Measurements from ENCODE around the gene SWT1. TPM values are rescaled to one million over a fixed set of nuclear protein-coding genes. Genes with fewer than 3 reads are reported as not detected.
"Not testable (repeated sequence)": the region's sequence is repeated elsewhere in the genome, so short reads cannot be mapped to it uniquely, and the experiment has no call there.

Gene SWT1
- total RNA-seq, 1 donor from 2014 or later = 11.5 TPM

GRCh38 chr1:185166106-185166505, 9.1 kb downstream of the SWT1 start:
- Mint-ChIP-seq H3K4me1 (ENCODE audit: unreplicated experiment) (peaks cover 19% of the 10 kb centered on the region), H3K27ac (ENCODE audit: unreplicated experiment) (peak overlapping the region; percentile 94), H3K4me3 (ENCODE audit: unreplicated experiment) (peak overlapping the region; percentile 9), H3K36me3 (ENCODE audit: low read depth, unreplicated experiment) (peaks cover 7% of the 10 kb centered on the region), H3K27me3 (ENCODE audit: unreplicated experiment) (no peaks in the 10 kb centered on the region), H3K9me3 (ENCODE audit: unreplicated experiment) (no peaks in the 10 kb centered on the region)
- DNase-seq (ENCODE audit: low spot score) = no peak
- no peak for TF ChIP-seq CTCF (IDR thresholded peaks at IDR 0.05; ENCODE audit: unreplicated experiment)

- no peaks in the 10 kb centered on the region for H3K27me3 Mint-ChIP-seq (ENCODE audit: unreplicated experiment)
- peaks cover 13% of the 10 kb centered on the region for H3K4me1 Mint-ChIP-seq (ENCODE audit: unreplicated experiment)
- H3K9me3 Mint-ChIP-seq (ENCODE audit: unreplicated experiment) = no peaks in the 10 kb centered on the region
- H3K27ac Mint-ChIP-seq (ENCODE audit: unreplicated experiment) = no peak overlapping the region
- peak; percentile 64 for TF ChIP-seq CTCF (IDR thresholded peaks at IDR 0.05; ENCODE audit: unreplicated experiment)
- DNase-seq (ENCODE audit: low spot score) = peak; percentile 49
- H3K36me3 Mint-ChIP-seq (ENCODE audit: low read depth, unreplicated experiment) = no peaks in the 10 kb centered on the region
- H3K4me3 Mint-ChIP-seq (ENCODE audit: unreplicated experiment) = no peak overlapping the region
Observed at GRCh38 chr1:185170291-185170848, 13.4 kb downstream of the SWT1 start.

GRCh38 chr1:185193756-185194155, 36.8 kb downstream of the SWT1 start:
- TF ChIP-seq CTCF (IDR thresholded peaks at IDR 0.05; ENCODE audit: unreplicated experiment) = no peak
- no peak overlapping the region for H3K4me3 Mint-ChIP-seq (ENCODE audit: unreplicated experiment)
- H3K9me3 Mint-ChIP-seq (ENCODE audit: unreplicated experiment) = peaks cover 3% of the 10 kb centered on the region
- peaks cover 21% of the 10 kb centered on the region for H3K36me3 Mint-ChIP-seq (ENCODE audit: low read depth, unreplicated experiment)
- no peak for DNase-seq (ENCODE audit: low spot score)
- H3K27me3 Mint-ChIP-seq (ENCODE audit: unreplicated experiment) = no peaks in the 10 kb centered on the region
- no peak overlapping the region for H3K27ac Mint-ChIP-seq (ENCODE audit: unreplicated experiment)
- H3K4me1 Mint-ChIP-seq (ENCODE audit: unreplicated experiment) = no peaks in the 10 kb centered on the region

- not testable (repeated sequence) for H3K9me3 Mint-ChIP-seq (ENCODE audit: unreplicated experiment); H3K4me1 Mint-ChIP-seq (ENCODE audit: unreplicated experiment); H3K27me3 Mint-ChIP-seq (ENCODE audit: unreplicated experiment); H3K4me3 Mint-ChIP-seq (ENCODE audit: unreplicated experiment); DNase-seq (ENCODE audit: low spot score); H3K27ac Mint-ChIP-seq (ENCODE audit: unreplicated experiment)
- peaks cover 37% of the 10 kb centered on the region for H3K36me3 Mint-ChIP-seq (ENCODE audit: low read depth, unreplicated experiment)
Observed at GRCh38 chr1:185198712-185199111, 41.7 kb downstream of the SWT1 start.

- no peaks in the 10 kb centered on the region for H3K4me1 Mint-ChIP-seq (ENCODE audit: unreplicated experiment)
- H3K9me3 Mint-ChIP-seq (ENCODE audit: unreplicated experiment) = peaks cover 9% of the 10 kb centered on the region
- no peak for DNase-seq (ENCODE audit: low spot score)
- H3K27ac Mint-ChIP-seq (ENCODE audit: unreplicated experiment) = no peak overlapping the region
- H3K27me3 Mint-ChIP-seq (ENCODE audit: unreplicated experiment) = no peaks in the 10 kb centered on the region
- no peak overlapping the region for H3K4me3 Mint-ChIP-seq (ENCODE audit: unreplicated experiment)
- no peak for TF ChIP-seq CTCF (IDR thresholded peaks at IDR 0.05; ENCODE audit: unreplicated experiment)
- H3K36me3 Mint-ChIP-seq (ENCODE audit: low read depth, unreplicated experiment) = peaks cover 37% of the 10 kb centered on the region
Observed at GRCh38 chr1:185200889-185201288, 43.9 kb downstream of the SWT1 start.

Data from endothelial cell (in vitro differentiated cells).